HG03575 (cell line): ENCODE results near the gene EPRS1.
A peak's percentile ranks its signal among the peaks of the same experiment; 100 is the strongest.
"Not testable (repeated sequence)": the region's sequence is repeated elsewhere in the genome, so short reads cannot be mapped to it uniquely, and the experiment has no call there.

Experiments used
- ATAC-seq: cut with Tn5 transposase; IDR thresholded peaks from one replicate; pipeline ENCODE4 v1.9.1; 2021; ENCODE audit not compliant: unreplicated experiment, insufficient number of reproducible peaks, low FRiP score; ENCODE audit errors: extremely low read depth

EPRS1 gene

DNA sequence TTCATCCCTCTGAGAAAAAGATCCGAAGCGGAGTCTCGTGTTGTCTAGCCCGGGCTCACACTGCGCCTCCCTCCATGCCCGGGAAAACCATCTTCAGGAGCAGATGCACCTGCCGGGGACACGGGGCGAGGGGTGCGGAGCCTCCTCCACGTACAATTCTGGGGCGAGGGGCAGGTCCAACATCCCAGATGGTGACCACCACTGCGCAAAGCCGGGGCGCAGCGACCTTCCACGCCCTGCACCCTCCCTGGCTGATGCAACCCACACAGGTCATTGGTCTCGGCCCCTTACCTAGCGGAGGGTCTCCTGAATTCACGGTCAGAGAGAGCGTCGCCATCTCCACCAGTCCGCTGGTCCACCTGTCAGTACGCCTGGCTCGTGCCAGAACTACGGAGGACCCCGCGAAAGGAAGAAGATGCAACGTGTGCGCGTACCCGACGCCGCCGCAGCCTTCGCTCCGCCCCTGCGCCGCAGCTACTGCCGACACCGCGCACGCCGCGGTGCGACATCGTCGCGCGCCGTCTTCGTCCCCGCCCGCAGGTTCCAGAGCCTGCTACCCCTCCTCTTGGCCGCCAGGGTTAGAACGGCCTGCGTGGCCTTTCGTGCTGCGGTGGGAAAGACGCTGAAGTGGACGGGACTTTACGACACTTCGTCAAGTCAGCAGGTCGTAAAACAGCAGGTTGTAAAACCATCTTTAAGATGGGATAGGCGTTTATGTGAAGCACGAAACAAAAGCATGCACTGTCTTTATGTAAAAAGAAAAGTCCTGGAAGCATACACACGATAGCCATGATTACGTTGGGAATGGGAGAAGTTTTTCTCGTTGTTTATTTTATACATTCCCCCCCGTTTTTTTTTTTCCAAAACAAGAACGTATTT lies at the start of gene EPRS1:
EPRS1 (minus strand) TSS at position 454 of the 879 bp plus-strand sequence; CDS start at position 337, 117 bp downstream.
- peak; percentile 95 for ATAC-seq

DNA sequence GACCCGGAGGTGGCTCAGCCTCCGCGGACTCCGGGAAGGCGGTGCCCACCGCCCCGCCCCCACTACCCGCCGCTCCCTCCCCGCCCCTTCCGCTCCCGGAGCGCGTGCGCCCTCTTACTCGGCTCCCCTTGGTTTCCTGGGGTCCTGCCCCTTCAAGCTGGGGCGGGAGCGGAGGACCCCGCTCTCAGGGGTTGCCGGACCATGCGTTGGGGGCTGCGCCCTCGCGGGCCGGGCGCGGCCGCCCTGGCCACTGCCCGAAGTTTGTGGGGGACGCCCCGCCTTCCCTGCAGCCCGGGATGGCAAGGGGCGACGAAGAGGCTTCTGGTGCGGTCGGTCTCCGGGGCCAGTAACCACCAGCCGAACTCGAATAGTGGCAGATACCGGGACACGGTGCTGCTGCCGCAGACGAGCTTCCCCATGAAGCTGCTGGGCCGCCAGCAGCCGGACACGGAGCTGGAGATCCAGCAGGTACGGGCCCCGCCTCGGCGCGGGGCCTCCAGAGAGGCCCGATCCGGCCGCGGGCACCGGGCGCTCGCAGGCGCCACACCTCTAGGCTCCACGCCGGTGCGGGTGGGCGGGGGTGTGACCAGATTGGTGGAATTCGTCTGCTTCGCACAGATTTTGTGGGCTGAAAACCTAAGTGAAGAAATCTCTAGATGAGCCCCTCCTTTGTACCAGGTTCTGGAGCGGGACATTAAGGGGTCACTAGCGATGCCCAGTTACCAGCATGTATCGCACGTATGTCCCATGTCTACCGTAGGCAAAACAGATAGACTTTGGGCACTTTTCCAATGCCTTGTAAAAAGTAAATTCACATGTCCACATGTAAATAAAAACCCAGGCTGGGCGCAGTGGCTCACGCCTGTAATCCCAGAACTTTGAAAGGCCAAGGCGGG lies 48.0 kb upstream of the EPRS1 start, which contains the start of gene IARS2:
IARS2 (plus strand) TSS at position 117 of the 896 bp plus-strand sequence; CDS start at position 202, 85 bp downstream.
- no peak for ATAC-seq

DNA sequence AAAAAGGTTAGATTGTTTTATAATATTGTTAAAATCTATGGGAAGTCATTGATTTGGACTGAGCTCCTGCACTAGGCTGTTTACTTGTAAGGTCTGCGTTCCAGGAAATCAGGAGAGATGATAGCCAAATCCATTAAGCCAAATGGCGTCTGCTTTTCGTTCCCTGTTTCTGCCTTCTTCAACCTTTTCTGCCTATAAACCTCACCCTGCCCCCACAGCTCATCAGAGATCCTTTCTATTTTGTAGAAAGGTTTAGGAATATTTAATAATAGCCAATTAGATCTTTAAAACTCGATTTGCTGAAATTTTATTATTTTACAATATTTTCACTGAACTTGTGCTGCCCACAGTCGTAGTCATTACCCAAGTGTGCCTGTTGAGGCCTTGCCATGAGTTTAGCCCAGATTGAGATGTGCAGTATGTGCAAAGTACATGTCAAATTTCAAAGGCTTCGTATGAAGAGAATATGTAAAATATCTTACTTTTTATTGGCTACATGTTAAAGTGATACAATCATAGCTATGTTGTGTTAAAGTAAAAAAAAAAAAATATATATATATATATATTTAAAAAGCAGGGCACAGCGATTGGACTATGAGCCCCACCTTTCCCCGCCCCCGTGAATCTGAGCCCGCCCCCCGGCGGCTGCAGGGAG lies 47.2 kb upstream of the EPRS1 start:
- no peak for ATAC-seq

DNA sequence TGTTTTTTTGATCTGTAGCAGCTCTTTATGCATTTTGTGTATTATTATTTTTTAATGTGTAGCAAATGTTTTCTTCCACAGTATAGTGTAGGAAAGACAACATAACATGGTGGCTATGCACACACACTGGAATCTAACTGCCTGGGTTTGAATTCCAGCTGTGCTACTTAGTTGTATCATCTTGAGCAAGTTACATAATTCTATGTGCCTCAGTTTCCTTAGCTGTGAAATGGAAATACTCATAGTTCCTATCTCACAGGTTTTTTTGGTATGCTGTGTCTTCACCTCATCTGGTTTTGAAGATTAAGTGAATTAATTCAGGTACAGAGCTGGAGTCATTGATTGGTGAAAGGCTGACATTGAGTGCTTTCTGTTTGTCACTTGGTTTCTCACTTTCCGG lies 46.4 kb upstream of the EPRS1 start:
- ATAC-seq = no peak

DNA sequence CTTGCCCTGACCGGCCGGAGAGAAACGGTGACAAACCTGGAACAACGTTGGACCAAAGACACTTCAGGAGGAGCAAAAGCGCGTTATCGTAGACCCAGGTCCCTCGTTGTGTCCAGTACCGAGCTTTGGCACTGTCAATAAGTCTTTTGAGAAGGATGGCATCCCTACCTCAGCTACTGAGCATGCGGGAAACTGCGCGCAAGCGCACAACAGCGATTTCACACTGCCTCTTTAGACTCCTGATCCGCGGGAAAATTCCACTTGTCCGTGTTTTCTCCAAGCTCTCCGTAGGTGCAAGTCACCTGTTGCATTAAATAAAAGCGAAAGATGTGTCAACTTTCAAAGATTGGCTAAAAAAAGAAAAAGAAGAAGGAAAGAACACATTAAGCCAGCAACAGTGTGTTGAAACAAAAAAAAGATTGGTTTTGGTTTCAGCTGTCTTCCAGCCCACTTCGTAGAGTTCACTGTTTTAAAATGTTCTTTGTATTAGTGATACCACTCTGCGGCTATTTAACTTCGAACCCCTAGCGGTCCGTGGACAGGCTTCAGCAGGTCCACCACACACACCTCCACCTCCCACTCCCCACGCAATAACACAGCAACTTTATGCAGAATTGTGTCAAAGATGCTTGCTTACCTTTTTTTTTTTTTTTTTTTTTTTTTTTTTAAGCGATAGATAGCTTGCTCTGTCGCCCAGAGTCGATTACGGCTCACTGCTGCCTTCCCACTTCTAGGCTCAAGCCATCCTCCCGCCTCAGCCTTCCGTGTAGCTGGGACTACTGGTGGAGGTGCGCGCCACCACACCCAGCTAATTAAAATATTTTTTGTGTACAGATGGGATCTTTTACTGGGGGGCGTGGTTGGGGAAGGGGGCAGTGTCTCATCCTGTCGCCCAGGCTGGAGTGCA lies 43.6 kb upstream of the EPRS1 start, which contains the start of gene BPNT1:
BPNT1 (minus strand) TSS at position 139 of the 907 bp plus-strand sequence. CDS start 9,942 bp downstream, outside the sequence.
- ATAC-seq = peak; percentile 63

DNA sequence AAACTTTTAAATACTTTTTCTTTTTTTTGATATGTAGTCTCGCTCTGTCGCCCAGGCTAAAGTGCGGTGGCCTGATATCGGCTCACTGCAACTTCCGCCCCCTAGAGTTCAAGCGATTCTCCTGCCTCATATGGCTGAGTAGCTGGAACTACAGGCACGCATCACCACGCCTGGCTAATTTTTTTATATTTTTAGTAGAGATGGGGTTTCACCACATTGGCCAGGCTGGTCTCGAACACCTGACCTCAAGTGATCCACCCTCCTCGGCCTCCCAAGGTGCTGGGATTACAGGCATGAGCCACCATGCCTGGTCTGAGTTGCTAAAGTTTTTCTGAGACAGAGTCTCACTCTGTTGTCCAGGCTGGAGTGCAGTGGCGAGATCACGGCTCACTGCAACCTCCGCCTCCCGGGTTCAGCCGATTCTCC lies 40.0 kb upstream of the EPRS1 start:
- ATAC-seq = not testable (repeated sequence)

DNA sequence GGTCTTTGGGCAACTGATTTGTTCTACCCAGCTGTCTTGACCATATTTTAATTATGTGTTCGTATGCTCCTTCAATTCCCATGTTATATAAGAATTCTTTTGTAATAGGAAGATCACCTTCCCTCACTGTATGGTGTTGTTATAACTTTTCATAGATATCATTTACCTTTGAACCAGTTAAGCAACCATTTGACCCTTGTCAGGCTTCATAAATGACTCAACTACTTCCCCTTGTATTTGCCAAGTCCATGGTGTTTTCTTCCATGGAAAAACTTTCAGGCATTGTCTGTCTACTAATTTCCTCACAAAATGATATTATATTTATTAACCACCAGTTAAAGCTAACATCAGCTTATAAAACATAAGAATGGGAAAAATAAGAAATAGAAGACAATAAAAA lies 38.2 kb upstream of the EPRS1 start:
- ATAC-seq = no peak

DNA sequence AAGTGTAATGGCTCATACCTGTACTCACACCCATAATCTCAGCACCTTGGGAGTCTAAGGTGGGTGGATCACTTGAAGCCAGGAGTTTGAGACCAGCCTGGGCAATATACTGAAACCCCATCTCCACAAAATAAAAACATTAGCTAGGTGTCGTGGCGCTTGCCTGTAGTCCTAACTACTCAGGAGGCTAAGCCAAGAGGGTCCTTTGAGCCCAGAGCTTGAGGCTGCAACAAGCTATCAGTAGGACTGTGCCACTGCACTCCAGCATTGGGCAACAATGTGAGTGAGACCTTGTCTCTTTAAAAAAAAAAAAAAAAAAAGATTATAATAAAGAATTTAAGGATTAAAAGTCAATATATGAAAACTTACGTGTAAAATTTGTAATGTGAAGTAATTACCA lies 31.6 kb upstream of the EPRS1 start:
- ATAC-seq = no peak

DNA sequence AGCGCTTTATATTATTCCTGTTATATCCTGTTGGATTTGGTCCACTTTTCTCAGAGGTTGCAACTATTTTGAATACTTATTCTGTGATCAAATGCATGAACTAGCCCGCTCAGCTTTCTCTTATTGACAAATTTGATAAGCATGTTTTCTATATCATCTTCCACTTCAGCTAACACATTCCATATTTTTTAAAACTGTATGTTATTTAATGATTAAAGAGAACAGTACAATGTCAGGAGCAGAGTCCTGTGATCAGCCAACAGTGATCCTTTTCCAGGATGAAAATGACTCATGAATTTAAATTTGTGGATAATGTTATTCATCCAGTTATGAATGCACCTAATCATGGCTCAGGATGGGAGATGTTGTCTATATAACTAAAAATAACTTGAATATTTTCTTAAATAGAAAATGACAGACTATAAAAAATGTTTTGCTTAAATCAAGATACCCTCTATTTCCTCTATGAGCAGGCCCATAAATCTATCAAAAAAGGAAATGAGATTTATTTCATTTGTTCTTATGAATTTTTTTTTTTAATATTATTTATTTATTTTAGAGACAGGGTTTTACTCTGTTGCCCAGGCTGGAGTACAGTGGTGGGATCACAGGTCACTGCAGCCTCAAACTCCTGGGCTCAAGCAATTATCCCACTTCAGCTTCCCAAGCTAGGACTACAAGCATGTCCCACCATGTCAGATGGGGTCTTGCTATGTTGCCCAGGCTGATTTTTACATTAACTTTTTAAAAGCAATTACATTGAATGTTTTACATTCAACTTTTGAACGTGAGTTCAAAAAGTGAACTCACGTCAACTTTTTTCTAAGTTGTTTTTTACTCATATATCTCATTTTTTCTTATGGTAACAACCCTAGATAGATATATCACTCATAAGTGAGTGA lies 30.8 kb upstream of the EPRS1 start:
- no peak for ATAC-seq

DNA sequence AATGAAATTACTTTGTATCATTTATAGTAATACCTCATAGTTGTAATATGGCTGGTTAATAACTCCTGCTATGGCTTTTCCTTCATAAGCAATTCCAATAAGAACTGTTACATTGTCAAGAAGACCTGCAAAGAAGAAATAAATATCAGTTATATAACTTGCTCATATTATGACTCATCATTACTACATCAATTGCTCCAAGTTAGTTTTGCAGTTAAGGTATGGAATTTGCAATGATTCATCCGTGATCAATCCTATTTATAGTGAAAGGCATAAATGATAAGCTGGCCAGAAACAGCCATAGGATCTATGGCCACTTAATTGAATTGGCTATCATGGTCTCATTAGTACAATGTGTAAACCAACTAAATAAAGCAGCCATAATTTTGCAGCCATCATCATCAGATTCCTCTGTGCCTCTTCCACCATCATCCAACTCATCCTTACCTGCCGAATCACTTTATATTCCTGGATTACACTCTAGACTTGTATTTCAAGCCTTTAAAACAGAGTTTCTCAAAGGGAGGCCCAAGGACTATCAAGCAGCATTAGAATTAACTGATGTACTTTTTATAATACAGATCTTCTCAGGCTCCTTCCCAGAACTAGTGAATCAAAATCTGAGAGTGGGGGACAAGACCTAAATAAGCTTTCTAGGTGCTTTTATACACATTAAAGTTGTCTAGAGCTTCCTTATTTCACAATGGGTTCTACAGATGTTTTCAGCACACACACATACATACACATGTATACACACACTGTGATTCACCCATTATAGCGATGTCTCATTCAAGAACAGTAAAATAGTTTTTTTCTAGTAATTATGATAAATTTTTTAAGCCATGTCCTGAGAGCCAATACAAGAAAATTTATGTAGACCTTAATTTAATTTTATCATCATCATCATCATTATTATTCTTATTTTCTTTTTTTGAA lies 21.2 kb upstream of the EPRS1 start:
- no peak for ATAC-seq

DNA sequence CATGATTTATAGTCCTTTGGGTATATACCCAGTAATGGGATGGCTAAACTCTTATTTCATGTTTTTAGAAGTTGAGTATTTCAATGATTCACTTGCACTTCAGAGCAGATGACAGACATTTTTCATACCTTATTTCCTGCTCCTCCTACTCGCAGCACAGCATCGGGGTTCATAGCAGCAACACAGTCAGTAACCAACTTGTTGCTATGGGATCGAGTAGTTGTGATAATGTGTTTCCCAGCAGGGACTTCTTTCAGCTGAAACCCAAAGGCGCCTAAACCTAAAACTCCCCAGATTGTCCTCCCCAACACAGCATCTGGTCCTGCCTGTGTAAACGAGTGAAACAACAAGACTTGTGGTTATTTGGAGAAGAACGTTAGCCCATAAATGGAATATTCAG lies 16.3 kb upstream of the EPRS1 start:
- no peak for ATAC-seq

DNA sequence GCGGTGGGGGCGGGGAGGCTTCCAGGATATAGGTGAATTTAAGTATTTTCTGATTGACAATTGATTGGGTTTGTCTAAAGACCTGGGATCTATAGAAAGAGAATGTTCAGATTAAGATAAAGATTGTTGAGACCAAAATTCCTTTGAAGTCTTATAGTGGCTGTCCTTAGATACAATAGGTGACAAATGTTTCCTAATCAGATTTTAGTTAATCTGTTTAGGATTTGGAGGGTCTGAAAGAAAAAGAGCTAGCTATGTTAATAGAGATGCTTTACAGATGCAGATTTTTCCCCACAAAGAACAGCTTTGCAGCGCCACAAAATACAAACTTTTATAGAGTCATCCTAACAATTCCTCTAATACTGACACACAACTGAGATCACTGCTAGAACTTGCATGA lies 14.6 kb upstream of the EPRS1 start:
- ATAC-seq = no peak

DNA sequence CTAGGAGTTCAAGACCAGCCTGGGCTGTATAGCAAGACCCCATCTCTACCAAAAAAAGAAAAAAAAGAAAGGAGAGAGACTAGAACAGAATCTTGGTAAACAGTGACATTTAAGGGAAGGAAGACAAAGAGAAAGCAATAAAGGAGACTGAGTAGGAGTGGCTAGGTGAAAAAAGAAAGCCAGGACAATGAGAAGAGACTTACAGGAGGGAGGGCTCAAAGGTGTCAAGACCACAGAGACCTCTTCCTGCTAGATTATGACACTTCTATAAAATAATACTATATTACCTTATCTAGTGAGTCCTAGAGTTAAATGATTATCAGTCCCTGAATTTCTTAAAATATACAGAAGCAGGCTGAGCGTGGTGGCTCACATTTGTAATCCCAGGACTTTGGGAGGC lies 10.1 kb upstream of the EPRS1 start:
- ATAC-seq = no peak

DNA sequence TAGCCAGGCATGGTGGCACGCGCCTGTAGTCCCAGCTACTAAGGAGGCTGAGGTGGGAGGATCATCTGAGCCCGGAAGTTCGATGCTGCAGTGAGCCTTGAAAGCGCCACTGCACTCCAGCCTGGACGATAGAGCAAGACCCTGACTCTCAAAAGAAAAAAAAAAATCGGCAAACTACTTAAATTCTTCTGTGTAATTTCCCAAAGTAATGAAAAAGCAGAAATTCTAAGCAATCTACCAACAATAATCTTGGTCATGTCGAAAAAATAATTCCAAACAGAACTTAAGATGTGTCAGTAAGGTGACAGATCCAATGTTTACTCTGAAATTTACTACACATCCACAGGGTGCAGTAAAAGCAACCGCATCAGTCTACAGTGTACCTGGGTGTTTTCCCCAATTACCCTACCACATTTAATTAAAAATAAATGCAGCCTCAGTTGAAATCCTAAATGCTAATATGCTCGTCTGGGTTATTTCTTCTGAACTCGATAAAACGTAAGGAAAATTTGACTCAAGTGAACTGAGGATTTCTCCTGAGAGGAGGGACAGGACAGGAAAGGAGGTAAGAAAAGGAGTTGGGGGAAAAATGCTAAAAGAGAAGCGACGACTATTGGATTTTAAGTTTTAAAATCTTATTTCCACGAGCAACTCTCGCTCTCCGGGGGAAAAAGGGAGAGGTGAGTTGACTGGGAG lies 801 bp downstream of the EPRS1 start:
- no peak for ATAC-seq

DNA sequence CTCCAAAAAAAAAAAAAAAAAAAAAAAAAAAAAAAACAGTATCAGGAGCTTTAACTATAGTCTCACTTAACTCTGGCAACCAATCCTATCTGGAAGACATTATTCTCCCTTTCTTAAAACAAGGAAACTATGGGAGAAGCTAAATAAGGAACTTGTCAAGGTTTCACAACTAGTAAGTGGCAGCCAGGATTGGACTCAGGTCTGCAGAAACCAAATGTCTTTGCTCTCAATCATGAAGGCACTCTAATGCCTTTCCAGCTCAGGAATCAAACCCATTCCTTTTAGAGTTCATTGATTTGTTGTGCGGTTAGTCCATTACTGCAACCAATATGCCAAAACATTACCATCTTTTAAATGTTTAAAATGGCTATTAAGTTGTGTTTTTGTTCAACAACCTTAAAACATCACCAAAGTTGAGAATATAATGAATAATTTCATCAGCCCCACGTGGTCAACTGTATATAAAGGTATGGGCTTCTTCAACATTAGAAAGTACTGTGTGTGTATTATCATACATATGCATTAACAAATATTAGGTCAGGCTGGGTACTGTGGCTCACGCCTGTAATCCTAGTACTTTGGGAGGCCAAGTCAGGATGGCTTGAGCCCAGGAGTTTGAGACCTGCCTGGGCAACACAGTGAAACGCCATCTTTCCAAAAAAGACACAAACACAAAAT lies 1.5 kb downstream of the EPRS1 start:
- ATAC-seq = no peak
